GM11168 (cell line): Measurements from ENCODE around the gene CHST9.
"Not testable (repeated sequence)": the region's sequence is repeated elsewhere in the genome, so short reads cannot be mapped to it uniquely, and the experiment has no call there.

Experiments used
- in situ Hi-C: fragments of 300-500 bp; cut with MboI; formaldehyde crosslinking; loops from one replicate; pipeline ENCODE4 v1.12.0; 2022; ENCODE audit warnings: low sequenced_read_pairs; ENCODE audit not compliant: unreplicated experiment

CHST9 gene

DNA sequence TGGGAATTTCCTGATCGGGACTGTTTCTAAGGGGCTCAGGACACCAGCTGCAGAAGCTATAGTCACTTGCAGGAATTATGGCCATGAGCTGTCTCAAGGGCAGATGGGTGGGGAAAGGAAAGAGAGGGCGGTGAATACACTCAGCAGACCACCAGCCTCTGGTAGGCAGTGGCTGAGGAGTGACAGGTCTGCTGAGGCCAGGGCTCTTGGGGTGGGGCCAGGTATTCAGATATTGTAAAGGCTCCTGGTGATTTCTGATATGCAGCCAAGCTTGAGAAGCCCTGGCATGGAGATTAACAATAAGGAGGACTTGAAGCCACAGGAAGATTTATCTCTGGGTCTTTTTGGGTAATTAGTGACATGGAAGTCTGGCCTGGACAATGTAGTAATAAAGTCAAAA is 174.3 kb downstream of the CHST9 start:
- in situ Hi-C loops: no loop called here

DNA sequence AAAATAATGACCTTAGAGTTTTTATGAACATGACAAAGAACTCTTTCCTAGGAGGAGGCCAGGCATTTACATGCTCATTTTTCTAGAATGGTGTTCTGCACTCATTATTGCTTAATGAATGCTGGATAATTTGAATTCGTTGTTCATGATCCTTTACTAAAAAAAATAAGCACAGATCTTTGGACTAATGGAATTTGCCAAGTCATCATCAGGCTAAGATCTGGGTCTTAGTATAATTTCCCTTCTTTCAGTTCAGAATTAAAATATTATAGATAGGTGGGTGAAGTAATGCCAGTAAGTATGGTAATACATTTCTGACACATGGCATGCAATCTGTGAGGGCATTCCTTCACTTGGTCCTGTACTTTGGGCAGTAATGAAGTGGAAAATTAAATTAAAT is 175.8 kb downstream of the CHST9 start:
- in situ Hi-C loops: loop anchor here (10.0 kb wide), 2 partner anchors 204 to 614 kb away; no protein-coding TSS in a partner anchor

- in situ Hi-C loops: loop anchor here (10.0 kb wide), 2 partner anchors 204 to 614 kb away; no protein-coding TSS in a partner anchor
These were observed 176.5 kb downstream of the CHST9 start for GRCh38 chr18:27008575-27008974.

- in situ Hi-C loops: loop anchor here (10.0 kb wide), 2 partner anchors 203 to 613 kb away; no protein-coding TSS in a partner anchor
These were observed 177.2 kb downstream of the CHST9 start for GRCh38 chr18:27007880-27008279.

- in situ Hi-C loops: loop anchor here (10.0 kb wide), 2 partner anchors 201 to 611 kb away; no protein-coding TSS in a partner anchor
These were observed 179.5 kb downstream of the CHST9 start for GRCh38 chr18:27005589-27005988.

DNA sequence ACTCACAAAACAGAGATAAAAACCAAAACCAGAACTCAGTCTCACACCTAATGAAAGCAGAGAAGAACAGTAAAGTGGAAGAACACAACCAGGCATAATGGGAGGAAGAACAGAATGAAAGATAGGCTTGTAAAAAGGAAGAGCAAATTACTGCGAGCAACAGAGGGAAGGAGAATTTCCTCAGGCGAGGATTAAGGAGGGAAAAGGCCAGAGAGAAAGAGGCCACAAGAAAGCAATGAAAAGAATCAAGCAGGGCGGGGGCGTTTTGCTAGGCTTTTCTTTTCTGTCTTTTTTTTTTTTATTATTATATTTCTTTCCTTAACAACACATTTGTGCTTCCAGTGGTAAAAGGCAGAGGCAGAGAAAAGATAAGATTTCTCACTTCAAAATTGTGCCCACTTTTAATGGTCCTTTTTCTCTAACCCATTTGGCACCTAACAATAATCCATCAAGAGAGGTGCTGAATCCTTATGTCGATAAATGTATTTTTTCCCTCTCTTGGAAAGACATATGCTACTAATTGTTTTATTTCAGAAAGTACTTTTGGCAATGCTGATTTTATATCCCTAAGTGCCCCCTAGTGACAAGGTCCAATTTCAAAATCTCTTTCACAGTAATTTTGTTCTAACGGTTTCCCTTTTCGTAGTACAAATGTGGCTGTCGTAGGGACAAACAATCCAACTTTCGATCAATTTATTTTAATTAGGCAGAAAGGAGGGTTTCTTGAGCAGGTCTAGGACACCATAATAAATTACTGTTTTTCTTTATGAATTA is 180.9 kb downstream of the CHST9 start:
- in situ Hi-C loops: loop anchor here (10.0 kb wide), 2 partner anchors 199 to 609 kb away; no protein-coding TSS in a partner anchor

GRCh38 chr18:26999797-27000196 is 185.3 kb downstream of the CHST9 start:
- in situ Hi-C loops: loop anchor here (10.0 kb wide), 2 partner anchors 195 to 605 kb away; no protein-coding TSS in a partner anchor

DNA sequence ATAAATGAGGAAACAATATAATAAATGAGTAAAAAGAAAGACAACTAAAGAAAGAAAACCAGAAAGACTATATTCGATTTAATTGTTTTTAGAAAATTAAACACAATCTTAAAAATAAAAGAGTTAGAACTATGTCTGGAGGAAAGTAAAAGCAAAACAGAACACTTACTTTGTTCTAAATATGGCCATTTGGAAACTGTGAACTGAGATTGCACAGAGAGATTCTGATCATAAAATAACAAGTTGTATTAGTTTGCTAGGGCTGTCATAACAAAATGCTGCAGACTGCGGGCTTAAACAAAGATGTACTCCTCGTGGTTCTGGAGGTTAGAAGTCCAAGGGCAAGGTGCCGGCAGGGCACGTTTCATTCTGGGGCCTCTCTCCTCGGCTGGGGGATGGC is 191.5 kb downstream of the CHST9 start:
- in situ Hi-C loops: no loop called here

DNA sequence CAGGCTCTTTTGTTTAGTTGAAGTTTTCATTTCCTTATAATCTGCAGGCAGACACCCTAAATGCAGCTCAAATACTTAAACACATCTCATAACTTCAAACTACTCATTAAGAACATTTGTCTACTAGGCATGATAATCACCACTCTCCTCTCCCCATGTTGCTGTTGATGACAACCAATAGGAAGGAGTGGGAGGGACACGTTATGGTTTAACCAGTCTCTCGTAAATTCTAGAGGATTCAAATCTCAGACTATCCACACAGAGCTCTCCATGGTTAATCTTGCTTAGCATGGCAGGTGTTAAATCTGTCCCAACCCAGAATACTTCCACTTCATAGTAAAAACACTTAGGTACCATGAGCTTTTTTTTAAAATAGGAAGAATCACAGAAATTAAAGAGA is 192.2 kb downstream of the CHST9 start:
- in situ Hi-C loops: no loop called here

- in situ Hi-C loops: no loop called here
These were observed 195.3 kb downstream of the CHST9 start for GRCh38 chr18:26989842-26990241.

- in situ Hi-C loops: no loop called here
These were observed 203.6 kb downstream of the CHST9 start for GRCh38 chr18:26981360-26982082.

DNA sequence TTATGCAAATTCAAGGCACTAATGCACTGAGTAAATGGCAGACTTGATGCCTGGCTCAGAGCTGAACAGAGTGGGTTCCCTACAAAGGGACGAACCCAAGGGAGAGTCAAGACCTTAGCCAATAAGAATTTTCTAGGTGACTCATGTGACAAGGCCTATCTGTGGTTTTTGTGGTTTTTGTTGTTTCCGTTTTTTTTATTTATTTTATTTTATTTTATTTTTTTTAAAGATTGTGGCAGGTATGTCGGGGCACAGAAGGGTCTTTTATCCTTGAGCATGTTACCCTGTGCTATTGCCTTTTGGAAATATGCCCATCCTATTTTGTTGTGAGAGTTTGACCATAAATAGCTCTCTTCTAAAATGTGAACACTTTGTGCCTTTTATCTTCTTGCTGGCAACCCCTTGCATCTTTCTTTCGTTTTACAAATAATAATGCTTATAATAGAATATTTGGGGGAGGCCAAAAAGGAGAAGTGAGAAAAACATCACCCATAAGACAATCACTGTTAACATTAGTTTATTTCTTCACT is 206.2 kb downstream of the CHST9 start:
- in situ Hi-C loops: no loop called here

DNA sequence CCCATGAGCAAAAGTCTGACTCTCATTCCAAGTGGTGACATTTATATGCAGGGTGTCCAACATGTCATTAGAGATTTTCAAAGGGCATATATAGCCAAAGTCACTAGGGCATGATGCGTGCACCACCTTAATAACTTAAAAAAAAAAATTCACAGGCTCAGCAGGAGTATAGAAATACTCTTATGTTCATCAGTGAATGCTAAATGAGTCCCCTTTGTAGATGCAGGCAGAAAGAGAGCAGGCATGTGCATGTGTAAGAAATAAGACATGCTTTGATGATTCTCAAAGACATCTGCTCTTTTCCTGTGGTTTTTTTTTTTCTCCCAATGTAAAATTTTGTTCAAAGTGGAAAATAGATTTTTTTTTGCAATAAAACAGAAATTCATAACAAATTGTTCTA is 207.3 kb downstream of the CHST9 start:
- in situ Hi-C loops: no loop called here

GRCh38 chr18:26976206-26976605 is 208.9 kb downstream of the CHST9 start:
- in situ Hi-C loops: no loop called here

DNA sequence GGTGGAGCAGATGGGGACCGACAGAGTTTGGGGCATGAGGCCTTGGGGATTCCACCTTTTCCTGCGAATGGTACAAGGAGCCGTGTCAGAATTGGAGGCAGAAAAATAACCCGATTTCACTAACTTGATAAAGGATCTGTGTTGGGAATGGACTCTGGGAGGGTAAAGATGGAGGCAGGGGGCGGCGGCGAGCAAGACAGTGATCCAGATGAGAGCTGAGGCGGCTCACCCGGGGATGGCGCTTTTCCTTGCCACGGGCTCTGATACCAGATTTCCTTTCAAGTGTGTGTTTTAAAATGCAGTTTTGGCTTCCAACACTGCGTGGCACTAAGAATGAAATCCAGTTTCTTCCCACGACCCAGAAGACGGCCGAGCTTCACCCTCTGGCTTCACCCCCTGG is 212.6 kb downstream of the CHST9 start:
- in situ Hi-C loops: not testable (repeated sequence)

- in situ Hi-C loops: no loop called here
These were observed 213.7 kb downstream of the CHST9 start for GRCh38 chr18:26971409-26971808.

DNA sequence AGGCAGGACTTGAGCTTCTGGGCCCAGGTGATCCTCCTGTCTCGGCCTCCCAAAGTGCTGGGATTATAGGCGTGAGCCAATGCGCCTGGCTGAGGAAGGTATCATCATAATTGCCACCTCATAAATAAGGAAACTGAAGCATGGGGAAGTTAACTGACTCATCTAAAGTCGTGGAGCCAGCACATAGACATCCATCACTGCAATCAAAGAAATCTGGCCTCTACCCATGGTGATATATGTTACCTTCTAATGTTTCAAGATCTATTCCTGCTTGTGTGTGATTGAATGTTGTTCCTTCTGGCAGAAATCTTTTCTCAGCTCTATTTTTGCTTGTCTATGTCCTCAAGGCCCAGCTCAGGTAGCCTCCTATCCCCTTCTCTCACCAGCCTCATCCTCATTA is 214.5 kb downstream of the CHST9 start:
- in situ Hi-C loops: no loop called here

DNA sequence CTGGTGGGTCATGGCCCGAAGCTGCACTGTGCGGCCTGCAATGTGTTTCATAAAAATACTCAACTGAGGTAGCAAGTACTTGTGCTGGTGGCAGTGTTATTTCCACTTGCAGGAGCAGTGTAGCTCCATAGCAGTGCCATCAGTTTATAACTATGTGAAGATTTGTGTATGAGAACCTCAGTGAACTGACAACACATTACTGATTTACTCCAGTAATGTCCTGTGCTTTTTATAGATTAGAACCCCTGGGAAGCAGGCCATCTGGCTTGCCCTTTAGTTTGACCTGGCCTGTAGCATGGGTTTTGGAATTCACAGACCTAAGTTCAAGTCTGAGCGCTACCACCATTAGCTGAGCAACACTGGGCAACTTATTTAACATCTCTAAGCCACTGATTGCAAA is 219.9 kb downstream of the CHST9 start:
- in situ Hi-C loops: no loop called here

GRCh38 chr18:26963292-26963691 is 221.8 kb downstream of the CHST9 start:
- in situ Hi-C loops: no loop called here

- in situ Hi-C loops: no loop called here
These were observed 223.3 kb downstream of the CHST9 start for GRCh38 chr18:26961839-26962238.

DNA sequence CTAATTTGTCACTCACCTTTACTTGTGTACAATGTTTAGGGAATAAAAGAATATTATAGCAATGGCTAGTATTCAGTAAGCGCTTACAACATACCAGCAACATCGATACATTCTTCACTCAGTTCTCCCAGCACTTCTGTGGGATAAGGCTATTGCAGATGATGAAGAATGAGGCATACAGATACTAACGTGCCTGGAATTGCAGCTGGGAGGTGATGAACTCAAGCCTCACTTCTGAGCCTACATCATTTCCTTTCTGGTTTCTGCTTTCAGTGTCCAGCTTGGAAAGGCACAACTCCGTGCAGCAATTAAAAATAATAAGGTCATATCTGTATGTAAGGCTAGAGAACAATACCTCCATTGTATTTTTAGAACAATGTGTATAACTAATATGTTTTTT is 224.2 kb downstream of the CHST9 start:
- in situ Hi-C loops: no loop called here
